Measurements from ENCODE around the gene PTPN14.

Gene PTPN14

GRCh38 chr1:214354440-214355148 is 196.8 kb downstream of the PTPN14 start:
- no peak for DNase-seq

- no peak for DNase-seq
Measured at GRCh38 chr1:214352838-214353237, 198.6 kb downstream of the PTPN14 start.

- DNase-seq = no peak
Measured at GRCh38 chr1:214351551-214352277, 199.7 kb downstream of the PTPN14 start.

GRCh38 chr1:214349781-214350180 is 201.6 kb downstream of the PTPN14 start:
- no peak for DNase-seq

GRCh38 chr1:214349008-214349407 is 202.4 kb downstream of the PTPN14 start:
- DNase-seq = no peak

GRCh38 chr1:214344897-214345296 is 206.5 kb downstream of the PTPN14 start:
- no peak for DNase-seq

- no peak for DNase-seq
Measured at GRCh38 chr1:214342525-214342924, 208.9 kb downstream of the PTPN14 start.

GRCh38 chr1:214341932-214342331 is 209.5 kb downstream of the PTPN14 start:
- no peak for DNase-seq

- DNase-seq = no peak
Measured at GRCh38 chr1:214341459-214341858, 209.9 kb downstream of the PTPN14 start.

- DNase-seq = no peak
Measured at GRCh38 chr1:214338212-214338611, 213.2 kb downstream of the PTPN14 start.

GRCh38 chr1:214337511-214337910 is 213.9 kb downstream of the PTPN14 start:
- no peak for DNase-seq

- DNase-seq = no peak
Measured at GRCh38 chr1:214337015-214337414, 214.4 kb downstream of the PTPN14 start.

- no peak for DNase-seq
Measured at GRCh38 chr1:214335567-214335966, 215.8 kb downstream of the PTPN14 start.

GRCh38 chr1:214332946-214333798 is 218.2 kb downstream of the PTPN14 start:
- no peak for DNase-seq

- DNase-seq = peak in 1 of 2 donors; percentile 2
Measured at GRCh38 chr1:214331827-214332423, 219.5 kb downstream of the PTPN14 start.

- DNase-seq = no peak
Measured at GRCh38 chr1:214331180-214331579, 220.2 kb downstream of the PTPN14 start.

- DNase-seq = no peak
Measured at GRCh38 chr1:214330715-214331114, 220.7 kb downstream of the PTPN14 start.

GRCh38 chr1:214330222-214330621 is 221.2 kb downstream of the PTPN14 start:
- no peak for DNase-seq

GRCh38 chr1:214329470-214330220 is 221.8 kb downstream of the PTPN14 start:
- no peak for DNase-seq

GRCh38 chr1:214328770-214329469 is 222.5 kb downstream of the PTPN14 start:
- peak; percentile 26 to 51 for DNase-seq

- no peak for DNase-seq
Measured at GRCh38 chr1:214327514-214327913, 223.9 kb downstream of the PTPN14 start.

- DNase-seq = no peak
Measured at GRCh38 chr1:214326406-214326805, 225.0 kb downstream of the PTPN14 start.
